RWPE2 (cell line): Measurements from ENCODE around the gene CASP7.

ENCODE experiments used
- ATAC-seq: fragments of 200-7000 bp; cut with Tn5 transposase; 3 replicates; pipeline ENCODE4 v1.9.1; 2021; ENCODE audit warnings: low read depth
- DNase-seq: peaks from one replicate; pipeline ENCODE4 v3.0.0-alpha.2; 2020; ENCODE audit warnings: low spot score
- H3K27ac ChIP-seq: fragments of 450-650 bp; 2 replicates; pipeline ENCODE4 v1.5.1; 2017; ENCODE audit warnings: mild to moderate bottlenecking; ENCODE audit not compliant: poor library complexity, severe bottlenecking
- H3K27me3 ChIP-seq: fragments of 250-450 bp; sonication (Bioruptor Pico); 2 replicates; pipeline ENCODE4 v1.5.1; 2021; ENCODE audit warnings: mild to moderate bottlenecking, moderate library complexity; ENCODE audit not compliant: insufficient read depth, poor library complexity, severe bottlenecking
- H3K36me3 ChIP-seq: fragments of 250-450 bp; sonication (Bioruptor Pico); 2 replicates; pipeline ENCODE4 v1.5.1; 2020; ENCODE audit warnings: low read depth, mild to moderate bottlenecking, moderate library complexity
- H3K4me1 ChIP-seq: fragments of 250-450 bp; sonication (Bioruptor Pico); 2 replicates; pipeline ENCODE4 v1.5.1; 2021; ENCODE audit warnings: mild to moderate bottlenecking, moderate library complexity; ENCODE audit not compliant: insufficient read depth, poor library complexity, severe bottlenecking
- H3K4me3 ChIP-seq: fragments of 250-450 bp; sonication (Bioruptor Pico); 2 replicates; pipeline ENCODE4 v1.5.1; 2021; ENCODE audit warnings: mild to moderate bottlenecking, moderate library complexity; ENCODE audit not compliant: severe bottlenecking
- H3K9me3 ChIP-seq: fragments of 250-450 bp; sonication (Bioruptor Pico); 2 replicates; pipeline ENCODE4 v1.5.1; 2021; ENCODE audit warnings: mild to moderate bottlenecking, moderate library complexity; ENCODE audit not compliant: severe bottlenecking
- CTCF ChIP-seq: fragments of 450-650 bp; IDR thresholded peaks from one replicate; pipeline ENCODE4 v1.5.1; 2017; ENCODE audit warnings: mild to moderate bottlenecking, moderate library complexity; ENCODE audit not compliant: poor library complexity, severe bottlenecking

The CASP7 gene

GRCh38 chr10:113720386-113720785, 40.7 kb downstream of the CASP7 start:
- Histone ChIP-seq H3K36me3 (peaks cover 19% of the 10 kb centered on the region), H3K9me3 (no peaks in the 10 kb centered on the region), H3K27ac (no peak overlapping the region), H3K27me3 (no peaks in the 10 kb centered on the region), H3K4me3 (no peak overlapping the region), H3K4me1 (no peaks in the 10 kb centered on the region)
- ATAC-seq (no peak), DNase-seq (no peak)
- no peak for TF ChIP-seq CTCF

GRCh38 chr10:113732160-113732881, 52.6 kb downstream of the CASP7 start:
- H3K9me3 ChIP-seq = no peaks in the 10 kb centered on the region
- H3K27me3 ChIP-seq = no peaks in the 10 kb centered on the region
- TF ChIP-seq CTCF = no peak
- H3K4me1 ChIP-seq = no peaks in the 10 kb centered on the region
- peaks cover 13% of the 10 kb centered on the region; the same call in 1 of the 2 replicates for H3K36me3 ChIP-seq
- H3K4me3 ChIP-seq = no peak overlapping the region
- no peak for DNase-seq
- H3K27ac ChIP-seq = no peak overlapping the region
- no peak for ATAC-seq

GRCh38 chr10:113732966-113733365, 53.3 kb downstream of the CASP7 start:
- DNase-seq (no peak), ATAC-seq (no peak)
- no peak overlapping the region for H3K4me3 ChIP-seq
- no peak for TF ChIP-seq CTCF
- H3K36me3 ChIP-seq = peaks cover 13% of the 10 kb centered on the region; the same call in 1 of the 2 replicates
- no peaks in the 10 kb centered on the region for H3K9me3 ChIP-seq
- H3K27ac ChIP-seq = no peak overlapping the region
- H3K4me1 ChIP-seq = no peaks in the 10 kb centered on the region
- no peaks in the 10 kb centered on the region for H3K27me3 ChIP-seq

GRCh38 chr10:113733635-113734034, 53.9 kb downstream of the CASP7 start:
- H3K4me3 ChIP-seq = no peak overlapping the region
- H3K36me3 ChIP-seq = peaks cover 13% of the 10 kb centered on the region; the same call in 1 of the 2 replicates
- ATAC-seq = no peak
- H3K4me1 ChIP-seq = no peaks in the 10 kb centered on the region
- no peak overlapping the region for H3K27ac ChIP-seq
- no peak for DNase-seq
- H3K27me3 ChIP-seq = no peaks in the 10 kb centered on the region
- no peaks in the 10 kb centered on the region for H3K9me3 ChIP-seq
- no peak for TF ChIP-seq CTCF

GRCh38 chr10:113735913-113736312, 56.2 kb downstream of the CASP7 start:
- Histone ChIP-seq H3K4me1 (no peaks in the 10 kb centered on the region), H3K27ac (no peak overlapping the region), H3K4me3 (no peak overlapping the region), H3K9me3 (no peaks in the 10 kb centered on the region), H3K36me3 (no peaks in the 10 kb centered on the region), H3K27me3 (peaks cover 4% of the 10 kb centered on the region)
- no peak for DNase-seq
- TF ChIP-seq CTCF = no peak
- peak; percentile 36; the same call in 1 of the 3 replicates for ATAC-seq
